CD4-positive, alpha-beta T cell treated with Interleukin-2 at 100 ng/mL for 4 hours (primary cell): ENCODE results near the gene SBK1.

Source experiments
- DNase-seq: peaks from one replicate; pipeline ENCODE4 v3.0.0-alpha.2; 2020; ENCODE audit warnings: low spot score

The SBK1 gene

GRCh38 chr16:28282045-28282444 lies 10.3 kb upstream of the SBK1 start:
- DNase-seq = no peak

- DNase-seq = no peak
Observed at GRCh38 chr16:28283173-28283572, 9.2 kb upstream of the SBK1 start.

DNA sequence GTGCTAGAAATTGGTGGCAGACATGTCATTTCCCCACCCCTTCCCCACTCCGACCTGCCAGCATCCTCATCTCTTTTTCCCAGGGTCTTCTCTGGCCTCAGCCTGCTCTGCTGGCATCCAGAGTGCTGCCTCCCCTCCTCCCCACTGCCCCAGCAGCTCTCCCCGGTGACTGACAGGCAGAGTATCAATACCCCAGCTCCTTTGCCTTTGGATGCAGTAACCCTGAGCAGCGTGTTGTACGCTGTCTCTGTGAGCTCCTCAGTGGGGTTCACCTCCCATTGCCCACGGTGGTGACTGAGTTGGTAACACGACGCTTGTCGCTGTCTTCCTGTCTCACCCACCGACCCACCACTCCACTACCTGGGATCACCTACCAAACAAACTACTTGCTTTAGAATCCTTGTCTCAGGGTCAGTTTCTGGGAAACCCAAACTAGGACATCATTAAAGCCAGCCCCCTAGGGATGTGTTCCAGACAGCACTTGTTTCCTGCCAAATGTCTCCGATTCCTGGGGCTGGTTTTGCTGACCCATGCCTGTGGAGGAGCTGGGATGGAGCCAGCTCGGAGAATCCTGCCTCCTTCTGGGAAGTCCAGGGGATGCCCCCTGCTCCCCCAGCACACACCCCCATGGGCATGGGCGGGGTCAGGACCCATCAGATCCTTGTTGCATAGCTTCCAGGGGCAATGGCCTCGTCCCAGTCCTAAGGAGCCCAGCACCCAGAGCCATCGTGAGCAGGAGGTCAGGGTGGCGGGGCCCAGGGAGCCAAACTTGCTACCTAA lies 8.3 kb upstream of the SBK1 start:
- no peak for DNase-seq

DNA sequence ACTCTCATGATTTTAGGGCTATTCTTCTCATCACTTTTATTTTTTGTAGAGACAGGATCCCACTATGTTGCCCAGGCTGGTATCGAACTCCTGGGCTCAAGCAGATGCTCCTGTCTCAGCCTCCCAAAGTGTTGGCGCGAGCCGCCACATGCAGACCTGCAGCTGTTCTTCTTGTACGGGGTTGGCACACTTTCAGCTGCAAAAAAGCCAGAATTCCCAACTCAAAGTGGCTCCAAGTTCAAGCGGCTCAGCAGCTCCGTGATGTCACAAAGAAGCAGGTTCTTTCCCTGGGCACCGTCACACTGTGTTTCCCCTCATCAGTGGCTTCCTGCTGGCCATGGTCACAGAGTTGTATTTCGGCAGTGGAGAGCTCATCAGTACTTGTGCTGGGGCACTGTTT lies 6.7 kb upstream of the SBK1 start:
- DNase-seq = no peak

DNA sequence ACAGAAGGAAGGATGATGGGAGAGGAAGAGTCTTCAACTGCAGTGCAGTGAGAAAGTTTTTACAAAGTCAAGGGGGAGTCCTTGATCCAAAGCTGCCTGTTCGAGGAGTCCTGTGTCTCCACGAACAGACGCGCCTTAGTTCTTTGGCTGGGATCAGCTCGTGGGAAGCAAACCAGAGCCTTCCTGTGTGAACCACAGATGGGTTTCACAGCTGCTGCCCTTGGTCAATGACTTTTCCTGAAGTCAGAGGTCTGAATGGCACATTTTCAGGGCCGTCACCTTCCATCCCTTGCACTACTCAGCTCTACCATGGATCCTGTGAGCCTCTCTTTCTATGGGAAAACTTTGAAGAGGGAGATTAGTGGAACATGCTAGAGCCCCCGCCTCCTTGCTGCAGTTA lies 4.2 kb upstream of the SBK1 start:
- DNase-seq = no peak

DNA sequence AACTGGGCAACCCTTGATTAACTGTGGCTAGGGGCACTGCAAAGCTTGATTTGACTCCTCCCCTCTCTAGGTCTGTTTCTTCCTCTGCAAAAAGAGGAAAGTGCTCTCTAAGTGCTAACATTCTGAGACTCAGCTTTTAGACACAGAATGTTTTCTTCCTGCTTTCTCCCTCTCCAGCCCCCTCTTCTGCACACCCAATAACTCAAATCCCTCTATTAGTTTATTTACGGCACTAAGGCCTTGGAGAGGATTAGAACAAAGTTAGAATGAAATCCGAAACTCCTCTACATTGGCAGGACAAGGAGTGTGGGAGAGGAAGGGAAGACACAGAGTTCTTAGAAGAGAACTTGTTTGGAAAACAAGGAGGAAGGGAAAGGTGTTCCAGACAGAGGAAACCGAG lies 3.3 kb upstream of the SBK1 start:
- no peak for DNase-seq

DNA sequence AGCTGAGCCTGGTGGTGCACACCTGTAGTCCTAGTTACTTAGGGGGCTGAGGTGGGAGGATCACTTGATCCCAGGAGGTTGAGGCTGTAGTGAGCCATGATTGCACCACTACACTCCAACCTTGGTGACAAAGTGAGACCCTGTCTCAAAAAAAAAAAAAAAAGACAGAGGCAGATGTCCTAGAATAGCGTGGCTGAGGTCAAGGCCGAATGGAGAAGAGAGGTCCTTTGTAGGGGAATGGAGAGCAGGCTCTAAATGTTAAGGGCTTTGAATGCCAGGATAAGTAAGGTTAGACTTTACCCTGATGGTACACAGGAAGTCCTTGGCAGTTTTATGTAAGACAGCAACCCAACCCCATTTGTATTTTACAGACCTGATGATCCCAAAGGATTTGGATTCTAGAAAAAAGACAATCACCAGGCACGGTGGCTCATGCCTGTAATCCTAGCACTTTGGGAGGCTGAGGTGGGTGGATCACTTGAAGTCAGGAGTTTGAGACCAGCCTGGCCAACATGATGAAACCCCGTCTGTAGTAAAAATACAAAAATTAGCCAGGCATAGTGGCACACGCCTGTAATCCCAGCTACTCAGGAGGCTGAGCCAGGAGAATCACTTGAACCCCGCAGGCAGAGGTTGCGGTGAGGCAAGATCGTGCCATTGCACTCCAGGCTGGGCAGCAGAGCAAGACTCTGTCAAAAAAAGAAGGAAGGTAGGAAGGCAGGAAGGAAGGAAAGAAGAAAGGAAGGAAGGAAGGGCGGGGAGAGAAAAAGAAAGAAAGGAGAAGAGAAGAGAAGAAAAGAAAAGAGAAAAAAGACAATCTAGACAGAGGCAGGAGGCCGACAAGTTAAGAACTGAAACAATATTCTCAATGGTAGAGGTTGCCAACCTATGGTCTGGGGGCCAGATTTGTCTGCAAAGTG lies 2.1 kb upstream of the SBK1 start:
- DNase-seq = no peak

DNA sequence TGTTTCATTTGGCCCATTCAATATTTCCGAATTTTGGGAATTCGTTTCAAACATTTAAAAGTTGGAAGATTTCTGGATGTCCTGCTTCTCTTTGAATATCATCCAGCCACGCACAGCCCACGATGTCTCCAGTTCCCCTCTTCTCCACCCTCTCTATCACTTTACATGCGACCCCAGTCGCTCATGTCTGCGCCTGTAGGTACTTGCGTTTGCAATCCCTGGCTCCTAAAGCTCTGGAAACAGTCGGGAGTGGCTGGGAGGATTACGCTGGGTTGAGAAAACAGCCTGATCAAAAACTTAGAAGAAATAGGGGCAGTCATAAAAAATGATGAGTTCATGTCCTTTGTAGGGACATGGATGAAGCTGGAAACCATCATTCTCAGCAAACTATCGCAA lies 1.5 kb upstream of the SBK1 start:
- no peak for DNase-seq

GRCh38 chr16:28292731-28293600 lies 641 bp downstream of the SBK1 start:
- no peak for DNase-seq

- no peak for DNase-seq
Observed at GRCh38 chr16:28293601-28293960, 1.3 kb downstream of the SBK1 start.

GRCh38 chr16:28294201-28294600 lies 1.9 kb downstream of the SBK1 start:
- DNase-seq = no peak

DNA sequence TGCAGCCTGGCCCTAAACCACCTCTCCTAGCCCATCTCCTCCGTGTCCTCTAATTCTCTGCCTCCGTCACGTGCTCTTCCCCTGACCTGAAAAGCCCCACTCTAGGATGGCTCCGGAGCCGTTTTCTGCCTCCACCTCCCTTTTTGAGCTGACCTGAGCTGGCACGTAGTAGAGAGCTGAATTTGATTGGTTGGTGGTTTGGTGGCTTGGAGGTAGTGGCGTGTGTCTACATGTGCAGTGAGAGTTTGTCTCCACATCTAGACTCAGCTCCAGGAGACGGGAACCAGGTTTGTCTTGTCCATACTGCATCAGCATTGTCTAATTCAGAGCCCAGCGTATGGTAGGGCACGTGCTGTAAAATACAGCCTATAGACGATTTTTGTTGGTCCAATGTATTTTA lies 3.0 kb downstream of the SBK1 start:
- DNase-seq = no peak

DNA sequence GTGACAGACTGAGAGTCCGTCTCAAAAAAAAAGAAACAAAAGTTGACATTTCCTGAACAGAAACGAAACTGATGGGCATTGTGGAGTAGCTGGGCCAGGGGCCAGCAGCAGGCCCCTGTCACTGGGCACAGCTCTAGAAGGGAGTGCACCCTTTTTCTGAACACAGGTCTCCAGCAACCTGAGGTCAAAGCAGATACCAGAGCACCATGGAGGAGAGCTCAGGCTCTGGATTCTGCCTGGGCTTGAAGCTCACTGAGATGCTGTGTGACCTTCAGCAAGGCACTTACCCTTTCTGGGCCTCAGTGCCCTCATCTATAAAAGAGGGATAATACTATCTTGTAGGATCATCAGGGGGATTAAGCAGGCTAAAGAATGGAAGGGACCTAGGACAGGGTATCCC lies 5.0 kb downstream of the SBK1 start:
- DNase-seq = no peak

GRCh38 chr16:28297784-28298510 lies 5.6 kb downstream of the SBK1 start:
- no peak for DNase-seq

DNA sequence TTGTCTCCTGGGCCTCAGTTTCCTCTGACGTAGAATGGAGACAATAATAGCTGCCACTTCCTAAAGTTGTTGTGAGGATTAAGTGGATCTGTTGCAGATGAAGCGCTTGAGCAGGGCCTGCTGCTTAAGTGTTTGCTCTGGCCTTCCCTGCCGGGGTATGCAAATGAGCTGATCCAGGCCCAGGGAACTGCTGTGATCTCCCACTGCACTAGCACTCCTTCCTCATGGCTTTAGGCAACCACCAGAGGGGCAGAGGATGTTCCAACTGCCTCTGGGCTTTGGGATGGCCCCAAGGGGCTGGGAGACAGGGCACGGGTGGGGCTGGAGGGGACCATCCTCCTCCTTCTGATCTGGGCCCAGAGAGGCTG lies 6.2 kb downstream of the SBK1 start:
- no peak for DNase-seq

DNA sequence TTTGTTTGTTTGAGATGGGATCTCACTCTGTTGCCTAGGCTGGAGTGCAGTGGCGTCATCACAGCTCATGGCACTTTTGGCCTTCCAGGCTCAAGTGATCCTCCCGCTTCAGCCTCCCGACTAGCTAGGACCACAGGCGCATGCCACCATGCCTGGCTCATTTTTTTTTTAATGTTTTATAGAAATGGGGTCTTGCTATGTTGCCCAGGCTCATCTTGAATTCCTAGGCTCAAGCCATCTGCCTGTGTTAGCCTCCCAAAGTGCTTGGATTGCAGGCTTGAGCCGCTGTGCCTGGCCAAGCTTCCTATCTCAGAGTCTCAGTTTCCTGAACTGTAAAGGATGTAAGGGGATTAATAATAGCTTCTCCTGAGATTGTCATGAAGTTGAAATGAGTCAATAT lies 8.0 kb downstream of the SBK1 start:
- no peak for DNase-seq

GRCh38 chr16:28301154-28301553 lies 8.8 kb downstream of the SBK1 start:
- no peak for DNase-seq

DNA sequence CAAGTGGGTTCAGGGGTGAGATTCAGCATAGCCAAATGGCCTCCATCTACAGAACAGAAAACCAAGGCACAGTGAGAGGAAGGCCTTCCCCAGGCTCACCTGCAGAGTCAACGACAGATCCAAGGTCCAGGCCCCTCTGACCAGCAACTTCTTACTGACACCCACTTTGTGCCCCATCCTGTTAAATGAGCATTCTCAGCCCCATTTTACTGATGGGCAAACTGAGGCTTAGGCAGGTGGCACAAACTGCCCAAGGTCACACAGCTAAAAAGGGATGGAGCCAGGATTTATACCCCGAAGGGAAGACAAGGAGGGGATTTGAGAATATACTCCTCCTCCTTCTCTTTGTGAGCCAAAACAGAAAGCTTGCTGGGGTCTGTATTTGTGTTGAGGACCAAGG lies 9.3 kb downstream of the SBK1 start:
- no peak for DNase-seq

- no peak for DNase-seq
Observed at GRCh38 chr16:28303132-28303531, 10.8 kb downstream of the SBK1 start.

GRCh38 chr16:28304214-28304613 lies 11.9 kb downstream of the SBK1 start:
- DNase-seq = no peak

- DNase-seq = no peak
Observed at GRCh38 chr16:28307936-28308335, 15.6 kb downstream of the SBK1 start.
